Measurements from ENCODE around the gene GAB2. TPM values are rescaled to one million over a fixed set of nuclear protein-coding genes. Genes with fewer than 3 reads are reported as not detected.
"Not testable (repeated sequence)": the region's sequence is repeated elsewhere in the genome, so short reads cannot be mapped to it uniquely, and the experiment has no call there.

The GAB2 gene
- 5.0 TPM for polyA plus RNA-seq (2012; ENCODE audit: insufficient read depth, insufficient read length)

- DNase-seq (ENCODE audit: low read depth, low spot score), result no peak
- H3K4me3 ChIP-seq (ENCODE audit: low read length), result peak within 1 kb of the TSS; percentile 55
These were observed at the start of gene GAB2 for GRCh38 chr11:78417175-78417887. Gene GAB2 (minus strand): TSS chr11:78417820. CDS start chr11:78417720, 100 bp downstream.

- no peak overlapping the region for H3K4me3 ChIP-seq (ENCODE audit: low read length)
- DNase-seq (ENCODE audit: low read depth, low spot score), result no peak
These were observed 49.8 kb upstream of the GAB2 start for GRCh38 chr11:78467370-78467769.

GRCh38 chr11:78465169-78465942, 47.7 kb upstream of the GAB2 start:
- H3K4me3 ChIP-seq (ENCODE audit: low read length), result no peak overlapping the region
- DNase-seq (ENCODE audit: low read depth, low spot score), result no peak

- not testable (repeated sequence) for DNase-seq (ENCODE audit: low read depth, low spot score); H3K4me3 ChIP-seq (ENCODE audit: low read length)
These were observed 47.2 kb upstream of the GAB2 start for GRCh38 chr11:78464787-78465168.

GRCh38 chr11:78460471-78460870, 42.9 kb upstream of the GAB2 start:
- DNase-seq (ENCODE audit: low read depth, low spot score), result no peak

GRCh38 chr11:78459738-78460137, 42.1 kb upstream of the GAB2 start:
- H3K4me3 ChIP-seq (ENCODE audit: low read length), result no peak overlapping the region
- no peak for DNase-seq (ENCODE audit: low read depth, low spot score)

More at GRCh38 chr11:78460471-78460870, 42.9 kb upstream of the GAB2 start:
- no peak overlapping the region for H3K4me3 ChIP-seq (ENCODE audit: low read length)

GRCh38 chr11:78457448-78457847, 39.8 kb upstream of the GAB2 start:
- no peak overlapping the region for H3K4me3 ChIP-seq (ENCODE audit: low read length)
- DNase-seq (ENCODE audit: low read depth, low spot score), result no peak

- H3K4me3 ChIP-seq (ENCODE audit: low read length), result no peak overlapping the region
- DNase-seq (ENCODE audit: low read depth, low spot score), result peak; percentile 47
These were observed 35.7 kb upstream of the GAB2 start for GRCh38 chr11:78453140-78453935.

GRCh38 chr11:78451371-78452150, 33.9 kb upstream of the GAB2 start:
- DNase-seq (ENCODE audit: low read depth, low spot score), result no peak
- no peak overlapping the region for H3K4me3 ChIP-seq (ENCODE audit: low read length)

- no peak overlapping the region for H3K4me3 ChIP-seq (ENCODE audit: low read length)
- DNase-seq (ENCODE audit: low read depth, low spot score), result no peak
These were observed 33.2 kb upstream of the GAB2 start for GRCh38 chr11:78450866-78451265.

GRCh38 chr11:78449866-78450265, 32.2 kb upstream of the GAB2 start:
- no peak for DNase-seq (ENCODE audit: low read depth, low spot score)
- H3K4me3 ChIP-seq (ENCODE audit: low read length), result no peak overlapping the region

GRCh38 chr11:78446210-78446609, 28.6 kb upstream of the GAB2 start:
- DNase-seq (ENCODE audit: low read depth, low spot score), result no peak
- no peak overlapping the region for H3K4me3 ChIP-seq (ENCODE audit: low read length)

GRCh38 chr11:78444726-78445125, 27.1 kb upstream of the GAB2 start:
- DNase-seq (ENCODE audit: low read depth, low spot score), result no peak
- H3K4me3 ChIP-seq (ENCODE audit: low read length), result no peak overlapping the region

- no peak for DNase-seq (ENCODE audit: low read depth, low spot score)
- no peak overlapping the region for H3K4me3 ChIP-seq (ENCODE audit: low read length)
These were observed 24.3 kb upstream of the GAB2 start for GRCh38 chr11:78441956-78442355.

- DNase-seq (ENCODE audit: low read depth, low spot score), result no peak
- H3K4me3 ChIP-seq (ENCODE audit: low read length), result no peak overlapping the region
These were observed 20.8 kb upstream of the GAB2 start for GRCh38 chr11:78438298-78438975.

- DNase-seq (ENCODE audit: low read depth, low spot score), result no peak
- no peak overlapping the region for H3K4me3 ChIP-seq (ENCODE audit: low read length)
These were observed 15.3 kb upstream of the GAB2 start for GRCh38 chr11:78432956-78433355.

- DNase-seq (ENCODE audit: low read depth, low spot score), result no peak
- no peak overlapping the region for H3K4me3 ChIP-seq (ENCODE audit: low read length)
These were observed 14.5 kb upstream of the GAB2 start for GRCh38 chr11:78432058-78432515.

GRCh38 chr11:78429660-78430059, 12.0 kb upstream of the GAB2 start:
- H3K4me3 ChIP-seq (ENCODE audit: low read length), result no peak overlapping the region
- DNase-seq (ENCODE audit: low read depth, low spot score), result no peak
